Measurements from ENCODE around the gene PHACTR3.

GRCh38 chr20:59783641-59784010, 179.3 kb downstream of the PHACTR3 start:
- TF ChIP-seq EZH2 (IDR thresholded peaks at IDR 0.05; ENCODE audit: low read depth, low read length, severe bottlenecking) = no peak
- TF ChIP-seq CTCF (IDR thresholded peaks at IDR 0.05; ENCODE audit: control extremely low read depth in 1 of 3, insufficient read depth in 1 of 3, low read depth in 1 of 3, low read length in 3 of 3) = no peak
- no peak for TF ChIP-seq USF2 (IDR thresholded peaks at IDR 0.05; ENCODE audit: low read length)
- no peak for TF ChIP-seq POLR2A (IDR thresholded peaks at IDR 0.05; ENCODE audit: control extremely low read depth in 1 of 2, low read depth in 2 of 2, low read length in 2 of 2)
- no peak for TF ChIP-seq E2F6 (IDR thresholded peaks at IDR 0.05)
